SJSA1 (cell line): ENCODE results near the gene GNG11. TPM values are rescaled to one million over a fixed set of nuclear protein-coding genes. Genes with fewer than 3 reads are reported as not detected.
A peak's percentile ranks its signal among the peaks of the same experiment; 100 is the strongest.

Source experiments
- DNase-seq, 2 experiments: peaks; one replicate each; pipeline ENCODE4 v3.0.0-alpha.2; 2015 to 2020; ENCODE audit warnings: low spot score in 2 of 2, low read depth in 1 of 2
- H3K27ac ChIP-seq: fragments of 250-450 bp; sonication (Bioruptor Pico); 2 replicates; pipeline ENCODE4 v1.5.1; 2020; ENCODE audit warnings: mild to moderate bottlenecking, moderate library complexity
- H3K27me3 ChIP-seq: fragments of 250-450 bp; sonication (Bioruptor Pico); replicated peaks from 2 replicates; pipeline ENCODE4 v1.5.1; 2020; ENCODE audit warnings: mild to moderate bottlenecking, moderate library complexity
- H3K36me3 ChIP-seq: fragments of 250-450 bp; sonication (Bioruptor Pico); 2 replicates; pipeline ENCODE4 v1.5.1; 2020; ENCODE audit warnings: mild to moderate bottlenecking
- H3K4me1 ChIP-seq: fragments of 250-450 bp; sonication (Bioruptor Pico); replicated peaks from 2 replicates; pipeline ENCODE4 v1.6.1; 2021; ENCODE audit warnings: mild to moderate bottlenecking
- H3K4me3 ChIP-seq: fragments of 250-450 bp; sonication (Bioruptor Pico); 2 replicates; pipeline ENCODE4 v1.5.1; 2020; ENCODE audit warnings: mild to moderate bottlenecking
- H3K9me3 ChIP-seq: fragments of 250-450 bp; sonication (Bioruptor Pico); replicated peaks from 2 replicates; pipeline ENCODE4 v1.5.1; 2020; ENCODE audit warnings: mild to moderate bottlenecking
- total RNA-seq: library from RNA; depleted of rRNA; stranded (reverse); fragments of >200 nt; shearing (Covaris generic); gene quantifications from 2 replicates; pipeline ENCODE4 v1.2.3, GENCODE V29; 2014

The GNG11 gene
- total RNA-seq, 1 experiment from 2014 or later: 30.6 TPM

- Histone ChIP-seq H3K4me1 (peaks cover 25% of the 10 kb centered on the region), H3K27me3 (no peaks in the 10 kb centered on the region), H3K36me3 (peaks cover 10% of the 10 kb centered on the region), H3K9me3 (no peaks in the 10 kb centered on the region), H3K4me3 (peak overlapping the region; percentile 56), H3K27ac (peak overlapping the region; percentile 81)
- no peak for DNase-seq
Measured at GRCh38 chr7:93920496-93921182, 896 bp upstream of the GNG11 start.

DNA sequence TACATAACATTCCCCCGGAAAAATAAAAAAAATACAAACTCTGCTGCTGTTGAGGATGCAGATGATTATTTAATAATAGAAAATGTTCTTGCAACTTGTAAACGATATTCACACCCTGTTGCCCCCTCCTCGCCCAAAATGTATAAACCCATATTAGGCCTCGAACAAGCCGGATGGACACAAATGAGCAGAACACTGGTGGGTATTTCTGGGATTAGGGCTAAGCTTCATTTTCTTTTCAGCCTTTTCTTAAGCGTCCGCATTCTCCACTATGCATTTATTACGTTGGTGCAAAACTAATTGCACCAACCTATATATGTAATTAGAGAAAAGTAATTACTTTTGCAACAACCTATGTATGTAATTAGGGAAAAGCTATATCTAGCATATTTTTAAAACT is 349 bp upstream of the GNG11 start:
- Histone ChIP-seq H3K9me3 (no peaks in the 10 kb centered on the region), H3K27ac (peak overlapping the region; percentile 81), H3K4me1 (peaks cover 25% of the 10 kb centered on the region), H3K4me3 (peak overlapping the region; percentile 56), H3K36me3 (peaks cover 12% of the 10 kb centered on the region), H3K27me3 (no peaks in the 10 kb centered on the region)
- no peak for DNase-seq

DNA sequence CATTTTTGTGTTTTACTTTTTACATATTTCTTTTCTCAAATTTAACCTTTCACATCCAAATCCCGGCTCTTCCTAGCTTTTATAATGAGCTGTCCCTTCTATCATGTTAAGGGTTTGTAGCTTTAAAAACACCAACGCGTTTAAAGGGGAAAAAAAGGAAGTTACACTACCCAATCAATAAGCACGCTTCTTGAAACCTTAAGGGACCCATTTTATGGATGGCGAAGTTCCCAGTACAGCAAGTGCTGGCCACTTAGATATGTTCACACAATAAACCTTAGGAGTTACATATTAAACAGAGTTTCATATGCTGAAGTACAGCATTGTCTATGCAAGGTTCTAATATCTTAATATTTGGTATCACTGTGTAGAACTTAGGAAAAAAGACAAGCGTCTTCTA is 1.8 kb downstream of the GNG11 start:
- Histone ChIP-seq H3K4me3 (peak overlapping the region; percentile 56), H3K27me3 (no peaks in the 10 kb centered on the region), H3K4me1 (peaks cover 25% of the 10 kb centered on the region), H3K36me3 (peaks cover 26% of the 10 kb centered on the region), H3K27ac (peak overlapping the region; percentile 81), H3K9me3 (no peaks in the 10 kb centered on the region)
- DNase-seq: no peak

GRCh38 chr7:93923942-93924341 is 2.4 kb downstream of the GNG11 start:
- no peak overlapping the region for H3K27ac ChIP-seq
- H3K27me3 ChIP-seq: no peaks in the 10 kb centered on the region
- peaks cover 25% of the 10 kb centered on the region for H3K4me1 ChIP-seq
- H3K36me3 ChIP-seq: peaks cover 26% of the 10 kb centered on the region
- DNase-seq: no peak
- peak overlapping the region; percentile 56 for H3K4me3 ChIP-seq
- H3K9me3 ChIP-seq: no peaks in the 10 kb centered on the region

DNA sequence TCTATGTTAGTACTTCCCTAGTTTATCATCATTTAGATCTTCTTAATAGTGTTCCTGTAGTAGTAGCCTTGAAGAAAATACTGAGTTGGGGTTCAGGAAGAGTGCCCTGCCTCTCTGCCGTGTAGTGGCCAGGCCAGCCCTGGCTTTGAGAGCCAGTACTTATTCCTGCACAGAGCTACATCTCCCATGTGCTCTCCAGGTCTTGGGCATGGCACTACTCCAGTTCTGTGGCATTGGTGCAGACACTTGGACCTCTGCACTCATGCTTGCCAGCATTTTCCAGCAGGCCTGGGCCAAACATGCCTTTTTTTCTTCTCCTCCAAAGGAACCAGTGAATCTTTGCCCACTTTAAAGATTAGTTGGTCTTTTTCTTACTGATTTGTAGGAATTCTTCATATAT is 5.3 kb downstream of the GNG11 start:
- Histone ChIP-seq H3K27me3 (no peaks in the 10 kb centered on the region), H3K9me3 (no peaks in the 10 kb centered on the region), H3K4me3 (no peak overlapping the region), H3K36me3 (peaks cover 26% of the 10 kb centered on the region), H3K4me1 (peaks cover 13% of the 10 kb centered on the region), H3K27ac (no peak overlapping the region)
- no peak for DNase-seq

GRCh38 chr7:93927585-93927984 is 6.0 kb downstream of the GNG11 start:
- H3K27me3 ChIP-seq: no peaks in the 10 kb centered on the region
- H3K4me3 ChIP-seq: no peak overlapping the region
- no peak for DNase-seq
- no peak overlapping the region for H3K27ac ChIP-seq
- peaks cover 13% of the 10 kb centered on the region for H3K4me1 ChIP-seq
- peaks cover 26% of the 10 kb centered on the region for H3K36me3 ChIP-seq
- no peaks in the 10 kb centered on the region for H3K9me3 ChIP-seq

DNA sequence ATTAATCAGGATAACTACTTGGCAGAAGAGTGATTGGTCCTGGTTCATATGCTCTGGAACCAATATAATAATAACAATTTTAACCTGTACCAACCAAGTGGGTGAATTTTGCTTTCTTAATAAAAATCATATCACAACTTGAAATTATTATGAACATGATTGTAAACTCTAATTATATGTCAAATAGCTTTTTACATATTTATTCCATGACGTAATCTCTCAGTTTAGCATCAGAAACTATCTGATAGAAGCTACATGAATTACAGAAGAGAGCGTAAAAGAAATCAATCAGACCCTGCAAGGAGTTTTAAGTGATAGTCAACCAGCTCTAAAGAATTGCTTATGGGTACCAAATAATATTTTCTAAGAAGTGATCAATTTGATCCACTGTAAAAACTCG is 10.1 kb downstream of the GNG11 start:
- peaks cover 9% of the 10 kb centered on the region for H3K36me3 ChIP-seq

DNA sequence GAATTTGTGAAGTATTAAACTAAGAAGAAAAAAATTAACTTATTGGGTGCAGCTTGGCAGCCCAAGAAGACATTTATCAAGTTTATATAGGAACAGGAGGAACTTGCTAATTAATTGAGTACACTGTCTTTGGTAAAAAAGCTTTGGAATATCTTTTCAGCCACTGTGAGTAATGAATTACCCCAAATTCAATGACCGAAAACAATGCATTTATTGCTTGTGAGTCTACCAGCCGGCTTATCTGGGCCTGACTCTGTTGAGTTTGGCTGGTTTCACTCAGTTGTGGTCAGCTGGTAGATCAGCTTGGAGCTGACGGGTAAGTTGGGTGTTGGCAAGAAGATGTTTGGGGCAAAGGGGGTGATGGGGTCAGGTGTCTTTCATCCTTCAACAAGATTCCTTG is 11.6 kb downstream of the GNG11 start:
- DNase-seq: no peak
- H3K36me3 ChIP-seq: no peaks in the 10 kb centered on the region
- no peaks in the 10 kb centered on the region for H3K9me3 ChIP-seq
- H3K4me1 ChIP-seq: 0 out of 2 replicates have a peak, but pooled peaks cover 1% of the 10 kb centered on the region
- H3K27ac ChIP-seq: no peak overlapping the region
- no peak overlapping the region for H3K4me3 ChIP-seq
- H3K27me3 ChIP-seq: no peaks in the 10 kb centered on the region

More for the DNA sequence above, 10.1 kb downstream of the GNG11 start:
- Histone ChIP-seq H3K27me3 (no peaks in the 10 kb centered on the region), H3K27ac (no peak overlapping the region), H3K9me3 (no peaks in the 10 kb centered on the region), H3K4me3 (no peak overlapping the region), H3K4me1 (no peaks in the 10 kb centered on the region)
- DNase-seq: no peak

- H3K9me3 ChIP-seq: no peaks in the 10 kb centered on the region
- no peak for DNase-seq
- no peak overlapping the region for H3K4me3 ChIP-seq
- no peaks in the 10 kb centered on the region for H3K36me3 ChIP-seq
- H3K27ac ChIP-seq: no peak overlapping the region
- H3K4me1 ChIP-seq: 0 out of 2 replicates have a peak, but pooled peaks cover 5% of the 10 kb centered on the region
- H3K27me3 ChIP-seq: no peaks in the 10 kb centered on the region
Measured at GRCh38 chr7:93935102-93935501, 13.6 kb downstream of the GNG11 start.

GRCh38 chr7:93937818-93938217 is 16.3 kb downstream of the GNG11 start:
- no peaks in the 10 kb centered on the region for H3K36me3 ChIP-seq
- H3K4me3 ChIP-seq: no peak overlapping the region
- H3K9me3 ChIP-seq: no peaks in the 10 kb centered on the region
- 0 out of 2 replicates have a peak, but pooled peaks cover 5% of the 10 kb centered on the region for H3K4me1 ChIP-seq
- no peak overlapping the region for H3K27ac ChIP-seq
- no peaks in the 10 kb centered on the region for H3K27me3 ChIP-seq
- DNase-seq: no peak

- no peak overlapping the region for H3K27ac ChIP-seq
- no peaks in the 10 kb centered on the region for H3K27me3 ChIP-seq
- H3K9me3 ChIP-seq: no peaks in the 10 kb centered on the region
- no peak overlapping the region for H3K4me3 ChIP-seq
- no peaks in the 10 kb centered on the region for H3K36me3 ChIP-seq
- no peak for DNase-seq
- 0 out of 2 replicates have a peak, but pooled peaks cover 5% of the 10 kb centered on the region for H3K4me1 ChIP-seq
Measured at GRCh38 chr7:93938293-93938692, 16.8 kb downstream of the GNG11 start.

DNA sequence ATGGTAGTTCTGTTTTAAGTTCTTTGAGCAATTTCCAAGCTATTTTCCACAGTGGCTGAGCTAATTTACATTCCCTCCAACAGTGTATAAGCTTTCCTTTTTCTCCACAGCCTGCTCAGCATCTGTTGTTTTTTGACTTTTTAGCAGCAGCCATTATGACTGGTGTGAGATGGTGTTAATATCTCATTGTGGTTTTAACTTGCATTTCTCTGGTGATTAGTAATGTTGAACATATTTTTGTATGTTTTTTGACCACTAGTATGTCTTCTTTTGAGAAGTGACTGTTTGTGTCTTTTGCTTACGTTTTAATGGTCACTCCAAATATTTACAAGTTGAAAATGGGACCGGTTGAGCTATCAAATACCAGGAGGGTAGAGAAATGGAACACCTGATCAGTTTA is 20.4 kb downstream of the GNG11 start:
- no peak overlapping the region for H3K27ac ChIP-seq
- DNase-seq: no peak

GRCh38 chr7:93943816-93944540 is 22.4 kb downstream of the GNG11 start:
- Histone ChIP-seq H3K9me3 (no peaks in the 10 kb centered on the region), H3K36me3 (no peaks in the 10 kb centered on the region), H3K27me3 (0 out of 2 replicates have a peak, but pooled peaks cover 2% of the 10 kb centered on the region), H3K4me3 (no peak overlapping the region), H3K4me1 (peaks cover 35% of the 10 kb centered on the region), H3K27ac (no peak overlapping the region)
- DNase-seq: no peak

More for the DNA sequence above, 20.4 kb downstream of the GNG11 start:
- no peak overlapping the region for H3K4me3 ChIP-seq
- peaks cover 28% of the 10 kb centered on the region for H3K4me1 ChIP-seq
- no peaks in the 10 kb centered on the region for H3K9me3 ChIP-seq
- 0 out of 2 replicates have a peak, but pooled peaks cover 2% of the 10 kb centered on the region for H3K27me3 ChIP-seq
- no peaks in the 10 kb centered on the region for H3K36me3 ChIP-seq

GRCh38 chr7:93944673-93945072 is 23.1 kb downstream of the GNG11 start:
- Histone ChIP-seq H3K27ac (no peak overlapping the region), H3K36me3 (no peaks in the 10 kb centered on the region), H3K4me3 (no peak overlapping the region), H3K27me3 (0 out of 2 replicates have a peak, but pooled peaks cover 2% of the 10 kb centered on the region), H3K4me1 (peaks cover 42% of the 10 kb centered on the region), H3K9me3 (no peaks in the 10 kb centered on the region)
- DNase-seq: no peak
